Right kidney (tissue), 9 donors: ENCODE measurements around the gene ZNF66.
"Not testable (repeated sequence)": the region's sequence is repeated elsewhere in the genome, so short reads cannot be mapped to it uniquely, and the experiment has no call there.

Experiments
- DNase-seq: peaks from one replicate; pipeline ENCODE4 v3.0.0-alpha.2; 2016
- long read RNA-seq, 8 donors: transcript quantifications; one replicate each; lab custom pipeline, GENCODE V29; 2026

Gene ZNF66
- long read RNA-seq, donor 1, partial matches to known transcripts, result 0 of 1 reads
- long read RNA-seq, donor 1, other reads (novel, unspliced or antisense), result 0 of 1 reads
- long read RNA-seq, donor 2, partial matches to known transcripts, result 10 of 10 reads
- long read RNA-seq, donor 2, other reads (novel, unspliced or antisense), result 0 of 10 reads
- long read RNA-seq, donor 3, result 0 reads
- long read RNA-seq, donor 4, partial matches to known transcripts, result 6 of 6 reads
- long read RNA-seq, donor 4, other reads (novel, unspliced or antisense), result 0 of 6 reads
- long read RNA-seq, donor 5, partial matches to known transcripts, result 0 of 10 reads
- long read RNA-seq, donor 5, other reads (novel, unspliced or antisense), result 7 of 10 reads
- long read RNA-seq, donor 6, partial matches to known transcripts, result 0 of 2 reads
- long read RNA-seq, donor 6, other reads (novel, unspliced or antisense), result 0 of 2 reads
- long read RNA-seq, donor 7, result 0 reads
- long read RNA-seq, donor 8, result 0 reads

DNA sequence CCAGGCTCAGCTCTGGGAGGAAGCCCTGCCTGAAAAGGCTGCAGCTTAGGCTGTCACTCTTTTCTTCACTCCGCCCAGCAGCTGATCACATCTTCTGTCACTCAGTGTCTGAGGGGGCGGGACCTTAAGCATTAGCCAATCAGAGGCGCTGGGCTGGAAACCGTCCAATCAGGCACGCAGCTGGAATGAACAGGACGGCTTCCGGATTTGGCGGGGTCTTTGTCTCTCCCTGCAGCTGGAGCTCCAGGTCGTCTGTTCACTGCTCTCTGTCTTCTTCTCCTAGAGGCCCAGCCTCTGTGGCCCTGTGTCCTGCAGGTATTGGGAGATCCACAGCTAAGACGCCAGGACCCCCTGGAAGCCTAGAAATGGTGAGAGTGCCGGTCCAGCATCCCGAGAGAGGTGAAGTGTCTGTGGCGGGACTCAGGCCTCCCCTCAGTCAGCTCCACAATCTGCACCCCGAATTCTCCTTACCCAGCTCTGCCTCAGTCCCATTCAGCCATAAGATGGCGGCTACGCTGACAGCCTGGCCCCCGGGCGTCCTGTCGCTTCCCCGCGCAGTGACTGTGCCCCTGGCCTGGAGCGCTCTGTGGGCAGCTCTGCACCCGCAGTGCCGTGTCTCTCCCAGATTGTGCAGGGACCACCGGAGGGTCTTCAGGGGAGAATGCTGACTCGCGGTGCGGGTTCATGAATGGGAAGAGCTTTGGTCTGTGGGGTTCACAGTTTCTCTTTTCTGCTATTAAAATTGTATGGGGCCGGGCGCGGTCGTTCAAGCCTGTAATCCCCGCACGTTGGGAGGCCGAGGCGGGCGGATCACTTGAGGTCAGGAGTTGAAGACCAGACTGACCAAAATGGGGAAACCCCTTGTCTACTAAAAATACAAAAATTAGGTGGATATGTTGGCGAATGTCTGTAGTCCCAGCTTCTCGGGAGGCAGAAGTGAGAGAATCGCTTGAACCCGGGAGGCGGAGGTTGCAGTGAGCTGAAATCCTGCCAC, at the start of gene ZNF66:
ZNF66 (plus strand) TSS at position 222 of the 994 bp plus-strand sequence; CDS start at position 366, 144 bp downstream.
- DNase-seq, result peak; percentile 86

DNA sequence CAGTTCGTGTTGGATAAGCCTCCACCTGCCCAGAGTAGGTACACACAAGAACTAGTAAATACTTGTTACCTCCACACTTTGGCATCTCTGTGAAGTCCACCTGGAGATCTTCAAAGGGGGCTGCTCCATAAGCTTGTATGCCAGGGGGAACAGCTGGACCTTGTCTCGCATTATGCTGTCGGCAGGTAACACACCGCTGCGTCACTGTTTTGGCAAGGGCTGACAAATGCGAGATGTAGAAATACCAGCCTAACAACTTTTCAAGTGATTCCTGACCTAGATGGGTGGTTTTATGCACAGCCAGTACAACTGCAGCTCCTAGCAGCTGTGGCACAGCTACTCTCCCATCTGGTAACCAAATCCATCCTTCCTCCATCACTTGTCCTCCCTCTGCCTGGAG, 25.9 kb upstream of the ZNF66 start:
- DNase-seq, result not testable (repeated sequence)

DNA sequence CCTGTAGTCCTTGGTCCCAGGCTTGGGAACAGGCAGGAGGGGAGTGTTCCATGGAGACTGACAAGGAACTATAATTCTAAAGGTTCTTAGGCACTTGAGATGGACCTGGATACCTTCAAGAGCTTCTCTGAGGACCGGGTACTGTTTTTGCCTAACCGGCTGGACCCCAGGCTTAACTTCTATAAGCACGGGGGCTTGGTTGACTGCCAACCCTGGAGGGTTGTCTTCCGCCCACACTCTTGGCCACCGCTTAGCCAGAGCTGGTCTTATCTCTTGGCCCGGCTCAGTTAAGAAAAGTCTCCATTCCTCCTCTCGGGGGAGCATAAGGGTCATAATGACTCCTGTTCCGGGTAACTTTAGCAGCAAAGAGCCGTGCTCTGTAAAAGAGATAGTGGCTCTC, 23.8 kb upstream of the ZNF66 start:
- not testable (repeated sequence) for DNase-seq

DNA sequence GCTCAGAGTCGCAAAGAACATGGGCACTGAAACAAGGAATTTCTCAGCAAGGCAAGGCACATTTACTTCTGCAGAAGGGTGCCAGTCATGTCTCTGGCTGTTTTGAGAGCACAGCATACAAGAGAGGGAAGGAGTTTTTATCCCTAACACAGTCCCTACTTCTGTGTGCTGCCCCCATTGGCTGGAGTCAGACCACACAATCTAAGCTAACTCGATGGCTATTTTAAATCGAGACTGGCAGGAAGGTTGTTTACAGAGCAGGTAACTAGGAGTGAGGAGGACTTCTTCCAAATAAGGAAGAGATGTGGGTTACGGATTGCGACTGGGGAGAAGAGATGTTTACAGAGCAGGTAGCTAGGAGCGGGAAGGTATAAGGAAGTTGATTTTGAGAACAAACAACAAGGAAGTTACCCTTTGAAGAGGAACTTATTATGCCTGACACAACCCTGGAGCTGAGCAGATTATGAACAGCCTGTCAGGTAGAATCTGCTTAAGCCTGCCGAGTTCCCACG, 6.8 kb upstream of the ZNF66 start:
- not testable (repeated sequence) for DNase-seq

DNA sequence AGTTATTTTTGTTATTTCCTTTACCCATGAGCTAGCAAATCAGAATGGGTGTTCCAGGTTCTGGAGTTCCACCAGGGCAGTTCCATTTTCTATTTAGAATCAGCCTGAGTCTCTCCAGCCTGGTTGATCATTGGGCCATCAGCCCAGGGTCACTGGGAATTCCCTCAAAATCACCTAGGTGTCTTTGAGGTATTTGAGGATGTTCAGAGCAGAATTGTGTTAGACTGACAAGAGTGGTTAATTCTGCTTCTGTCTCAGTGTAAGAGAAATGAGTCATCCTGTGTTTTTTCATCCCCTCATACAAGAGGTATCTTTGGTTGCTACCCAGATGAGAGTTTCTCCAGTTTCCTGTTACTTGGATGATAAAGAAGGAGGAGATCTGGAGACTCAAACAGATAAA, 11.7 kb downstream of the ZNF66 start:
- DNase-seq, result no peak

DNA sequence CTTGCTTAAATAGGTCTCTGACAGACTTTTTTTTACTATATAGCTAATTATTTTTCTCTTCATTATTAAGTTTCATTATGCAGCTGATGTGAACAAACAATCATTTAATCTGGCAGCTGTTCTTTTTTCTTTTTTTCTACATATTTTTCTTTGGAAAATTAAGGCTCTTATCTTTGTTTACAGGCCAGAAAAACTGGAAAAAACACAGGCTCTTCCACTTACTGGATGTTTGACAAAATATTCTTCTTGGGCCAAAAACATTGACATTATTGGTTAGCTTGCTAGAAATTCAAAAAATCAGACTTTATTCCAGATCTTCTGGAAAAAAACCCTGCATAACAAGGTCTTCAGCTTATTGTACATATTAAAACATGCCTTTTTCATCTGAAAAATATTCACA, 15.7 kb downstream of the ZNF66 start:
- DNase-seq, result no peak

DNA sequence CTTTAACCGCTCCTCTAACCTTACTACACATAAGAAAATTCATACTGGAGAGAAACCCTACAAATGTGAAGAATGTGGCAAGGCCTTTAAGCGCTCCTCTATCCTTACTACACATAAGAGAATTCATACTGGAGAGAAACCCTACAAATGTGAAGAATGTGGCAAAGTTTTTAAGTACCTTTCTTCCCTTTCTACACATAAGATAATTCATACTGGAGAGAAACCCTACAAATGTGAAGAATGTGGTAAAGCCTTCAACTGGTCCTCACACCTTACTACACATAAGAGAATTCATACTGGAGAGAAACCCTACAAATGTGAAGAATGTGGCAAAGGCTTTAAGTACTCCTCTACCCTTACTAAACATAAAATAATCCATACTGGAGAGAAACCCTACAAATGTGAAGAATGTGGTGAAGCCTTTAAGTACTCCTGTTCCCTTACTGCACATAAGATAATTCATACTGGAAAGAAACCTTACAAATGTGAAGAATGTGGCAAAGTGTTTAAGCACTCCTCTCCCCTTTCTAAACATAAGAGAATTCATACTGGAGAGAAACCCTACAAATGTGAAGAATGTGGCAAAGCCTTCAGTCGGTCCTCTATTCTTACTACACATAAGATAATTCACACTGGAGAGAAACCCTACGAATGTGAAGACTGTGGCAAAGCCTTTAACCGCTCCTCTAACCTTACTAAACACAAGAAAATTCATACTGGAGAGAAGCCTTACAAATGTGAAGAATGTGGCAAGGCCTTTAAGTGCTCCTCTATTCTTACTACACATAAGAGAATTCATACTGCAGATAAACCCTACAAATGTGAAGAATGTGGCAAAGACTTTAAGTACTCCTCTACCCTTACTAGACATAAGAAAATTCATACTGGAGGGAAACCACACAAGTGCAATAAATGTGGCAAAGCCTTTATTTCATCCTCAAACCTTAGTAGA, 30.5 kb downstream of the ZNF66 start:
- DNase-seq, result not testable (repeated sequence)

DNA sequence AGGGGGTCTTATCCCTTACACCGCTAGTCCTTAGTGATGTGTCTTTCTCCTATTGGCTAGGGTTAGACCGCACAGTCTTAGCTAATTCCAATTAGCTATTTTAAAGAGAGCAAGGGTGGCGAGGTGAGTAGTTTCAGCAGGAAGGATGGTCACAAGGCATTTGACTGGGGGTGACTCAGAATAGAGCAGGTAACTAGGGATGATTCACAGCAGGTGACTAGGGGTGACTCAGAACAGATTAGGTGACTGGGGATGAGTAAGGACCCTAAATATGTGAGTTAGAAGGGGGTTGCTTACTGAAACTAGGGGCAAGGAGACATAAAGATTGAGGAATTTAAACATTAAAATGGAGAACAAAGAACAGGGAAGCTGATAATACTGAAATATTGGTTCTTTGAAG, 64.3 kb downstream of the ZNF66 start:
- no peak for DNase-seq
